DOHH2 (cell line): ENCODE data around the gene PLXNA1.

ENCODE experiments used
- EZH2phosphoT487 ChIP-seq: fragments of 200-600 bp; sonication (generic); IDR thresholded peaks from 2 replicates; pipeline ENCODE4 v1.6.1; 2017; ENCODE audit warnings: borderline replicate concordance, mild to moderate bottlenecking, antibody characterized with exemption, low read length, moderate library complexity, mixed read lengths
- TF ChIP-seq, protein P1 (sequence below): fragments of 200-600 bp; sonication (generic); IDR thresholded peaks from one replicate; pipeline ENCODE4 v1.5.1; 2014; ENCODE audit warnings: antibody characterized with exemption, mild to moderate bottlenecking, low read depth, low read length; ENCODE audit not compliant: poor library complexity, severe bottlenecking

DNA sequence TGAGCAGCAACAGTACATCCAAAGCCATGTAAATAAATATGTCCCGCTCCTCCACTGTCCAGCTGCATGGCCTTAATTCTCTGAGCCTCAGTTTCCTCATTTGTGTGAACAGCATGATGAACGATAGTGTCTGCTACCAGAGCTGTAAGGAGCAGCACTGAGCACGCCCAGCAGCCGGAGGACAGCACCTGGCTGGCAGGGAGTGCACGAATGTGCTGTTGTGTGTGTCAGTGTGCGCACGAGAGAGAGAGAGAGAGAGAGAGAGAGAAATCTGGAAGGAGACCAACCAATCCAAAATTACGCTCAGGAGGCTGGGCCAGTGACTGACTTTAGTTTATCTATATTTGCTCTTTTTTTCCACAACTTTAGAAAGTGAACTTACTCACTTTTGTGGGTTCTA lies 26.6 kb upstream of the PLXNA1 start:
- TF ChIP-seq, protein P1, sequence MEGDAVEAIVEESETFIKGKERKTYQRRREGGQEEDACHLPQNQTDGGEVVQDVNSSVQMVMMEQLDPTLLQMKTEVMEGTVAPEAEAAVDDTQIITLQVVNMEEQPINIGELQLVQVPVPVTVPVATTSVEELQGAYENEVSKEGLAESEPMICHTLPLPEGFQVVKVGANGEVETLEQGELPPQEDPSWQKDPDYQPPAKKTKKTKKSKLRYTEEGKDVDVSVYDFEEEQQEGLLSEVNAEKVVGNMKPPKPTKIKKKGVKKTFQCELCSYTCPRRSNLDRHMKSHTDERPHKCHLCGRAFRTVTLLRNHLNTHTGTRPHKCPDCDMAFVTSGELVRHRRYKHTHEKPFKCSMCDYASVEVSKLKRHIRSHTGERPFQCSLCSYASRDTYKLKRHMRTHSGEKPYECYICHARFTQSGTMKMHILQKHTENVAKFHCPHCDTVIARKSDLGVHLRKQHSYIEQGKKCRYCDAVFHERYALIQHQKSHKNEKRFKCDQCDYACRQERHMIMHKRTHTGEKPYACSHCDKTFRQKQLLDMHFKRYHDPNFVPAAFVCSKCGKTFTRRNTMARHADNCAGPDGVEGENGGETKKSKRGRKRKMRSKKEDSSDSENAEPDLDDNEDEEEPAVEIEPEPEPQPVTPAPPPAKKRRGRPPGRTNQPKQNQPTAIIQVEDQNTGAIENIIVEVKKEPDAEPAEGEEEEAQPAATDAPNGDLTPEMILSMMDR: no peak
- TF ChIP-seq EZH2phosphoT487: no peak
